GM12872 (cell line): Measurements from ENCODE around the gene THOC6.

Experiments used
- TF ChIP-seq, protein P1 (sequence below): IDR thresholded peaks from 3 replicates; pipeline ENCODE4 v1.5.1; 2011; ENCODE audit warnings: low read depth, mild to moderate bottlenecking, low read length, moderate library complexity; ENCODE audit not compliant: insufficient read depth

The THOC6 gene

DNA sequence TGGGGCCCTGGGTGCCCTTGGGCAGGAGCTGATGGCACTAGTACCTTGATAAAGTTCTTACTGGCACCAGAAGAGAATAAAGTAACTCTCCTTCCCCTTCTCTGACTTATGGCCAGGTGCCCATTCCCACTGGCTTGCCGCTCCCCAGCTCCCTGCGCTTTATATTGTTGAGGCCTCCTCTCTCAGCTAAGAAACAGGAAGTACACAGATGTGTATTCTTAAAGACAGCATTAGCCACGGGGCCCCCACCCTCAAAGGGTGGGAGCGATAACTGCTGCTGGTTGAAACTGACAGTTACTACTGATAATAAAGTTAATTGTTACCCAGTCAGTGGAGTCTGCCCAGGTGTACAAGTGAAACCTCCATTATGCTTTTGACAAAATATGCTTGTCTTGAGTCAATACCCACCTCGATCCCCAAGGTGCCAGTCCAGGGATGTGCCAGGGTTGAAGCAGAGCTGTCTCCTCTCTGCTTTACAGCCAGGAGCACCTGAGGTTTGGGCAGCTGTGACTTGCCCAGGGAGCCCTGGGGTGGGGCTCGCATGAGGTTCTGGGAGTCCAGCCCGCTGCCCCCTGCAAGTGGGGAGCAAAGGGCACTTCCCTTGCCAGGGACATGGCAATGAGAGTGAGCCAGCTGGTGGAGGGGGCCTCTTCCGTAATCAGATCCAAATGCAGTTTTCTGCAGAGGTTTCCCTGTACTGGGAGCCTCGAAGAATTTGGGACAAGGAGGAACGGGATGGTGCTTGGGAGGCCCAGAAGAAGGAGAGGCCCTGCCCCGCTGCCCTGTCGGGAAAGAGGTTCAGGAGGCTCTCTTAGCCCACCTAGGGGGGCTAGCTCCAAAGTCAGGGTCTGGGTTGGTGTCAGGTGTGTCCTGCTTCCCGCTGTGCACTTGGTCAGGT, 16.5 kb upstream of the THOC6 start:
- TF ChIP-seq, protein P1, sequence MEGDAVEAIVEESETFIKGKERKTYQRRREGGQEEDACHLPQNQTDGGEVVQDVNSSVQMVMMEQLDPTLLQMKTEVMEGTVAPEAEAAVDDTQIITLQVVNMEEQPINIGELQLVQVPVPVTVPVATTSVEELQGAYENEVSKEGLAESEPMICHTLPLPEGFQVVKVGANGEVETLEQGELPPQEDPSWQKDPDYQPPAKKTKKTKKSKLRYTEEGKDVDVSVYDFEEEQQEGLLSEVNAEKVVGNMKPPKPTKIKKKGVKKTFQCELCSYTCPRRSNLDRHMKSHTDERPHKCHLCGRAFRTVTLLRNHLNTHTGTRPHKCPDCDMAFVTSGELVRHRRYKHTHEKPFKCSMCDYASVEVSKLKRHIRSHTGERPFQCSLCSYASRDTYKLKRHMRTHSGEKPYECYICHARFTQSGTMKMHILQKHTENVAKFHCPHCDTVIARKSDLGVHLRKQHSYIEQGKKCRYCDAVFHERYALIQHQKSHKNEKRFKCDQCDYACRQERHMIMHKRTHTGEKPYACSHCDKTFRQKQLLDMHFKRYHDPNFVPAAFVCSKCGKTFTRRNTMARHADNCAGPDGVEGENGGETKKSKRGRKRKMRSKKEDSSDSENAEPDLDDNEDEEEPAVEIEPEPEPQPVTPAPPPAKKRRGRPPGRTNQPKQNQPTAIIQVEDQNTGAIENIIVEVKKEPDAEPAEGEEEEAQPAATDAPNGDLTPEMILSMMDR, result no peak

DNA sequence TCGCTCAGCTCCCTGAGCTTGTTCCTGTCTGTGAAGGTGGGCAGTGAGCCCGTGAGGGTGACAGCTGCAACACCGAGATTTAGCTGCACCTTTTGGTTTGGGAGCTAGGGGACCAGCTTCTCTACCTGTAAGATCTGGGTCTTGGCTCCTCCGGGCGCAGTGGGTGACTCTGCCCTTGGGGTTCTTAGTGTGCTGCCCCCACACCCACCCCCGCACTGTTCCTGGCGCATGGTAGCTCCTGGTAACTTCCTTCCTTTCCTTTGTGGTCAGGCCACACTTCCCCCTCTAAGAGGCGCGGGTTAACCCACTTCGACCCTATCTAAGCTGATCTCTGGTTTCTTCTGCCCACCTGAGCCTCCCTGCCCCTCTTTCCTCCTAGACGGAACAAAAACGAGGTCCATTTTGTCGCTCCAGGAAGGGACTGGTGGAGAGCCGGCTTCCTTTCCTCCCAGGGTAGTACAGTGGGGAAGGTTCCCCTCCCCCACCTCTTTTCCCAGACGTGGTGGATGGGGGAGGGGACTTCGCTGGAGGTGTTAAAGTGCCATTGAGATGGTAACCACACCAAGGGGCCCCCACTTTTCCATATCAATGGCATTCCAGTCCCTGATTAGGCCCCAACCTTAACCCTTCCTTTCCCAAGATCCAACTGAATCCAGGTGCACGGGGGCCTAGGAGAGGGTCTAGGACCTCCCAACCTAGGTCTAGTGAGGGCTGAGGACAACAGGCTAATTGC, 15.7 kb upstream of the THOC6 start:
- TF ChIP-seq, protein P1, result no peak

DNA sequence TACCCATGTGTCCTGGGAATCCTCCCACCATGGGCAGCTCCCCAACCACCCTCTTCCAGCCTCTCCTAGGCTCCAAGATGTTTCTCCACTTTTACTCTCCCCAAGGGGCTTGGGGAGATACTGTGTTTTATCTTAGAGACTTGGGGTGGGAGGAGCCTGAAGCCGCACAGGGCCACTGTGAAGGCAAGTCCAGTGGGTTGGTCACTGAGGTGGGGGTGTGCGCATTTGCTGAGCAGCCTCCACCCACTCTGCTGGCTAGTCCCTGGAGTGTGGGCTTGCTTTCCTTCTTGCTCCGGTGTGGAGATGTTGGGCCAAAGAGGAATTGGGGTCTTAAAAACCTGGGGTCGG, 15.2 kb upstream of the THOC6 start:
- TF ChIP-seq, protein P1, result no peak

DNA sequence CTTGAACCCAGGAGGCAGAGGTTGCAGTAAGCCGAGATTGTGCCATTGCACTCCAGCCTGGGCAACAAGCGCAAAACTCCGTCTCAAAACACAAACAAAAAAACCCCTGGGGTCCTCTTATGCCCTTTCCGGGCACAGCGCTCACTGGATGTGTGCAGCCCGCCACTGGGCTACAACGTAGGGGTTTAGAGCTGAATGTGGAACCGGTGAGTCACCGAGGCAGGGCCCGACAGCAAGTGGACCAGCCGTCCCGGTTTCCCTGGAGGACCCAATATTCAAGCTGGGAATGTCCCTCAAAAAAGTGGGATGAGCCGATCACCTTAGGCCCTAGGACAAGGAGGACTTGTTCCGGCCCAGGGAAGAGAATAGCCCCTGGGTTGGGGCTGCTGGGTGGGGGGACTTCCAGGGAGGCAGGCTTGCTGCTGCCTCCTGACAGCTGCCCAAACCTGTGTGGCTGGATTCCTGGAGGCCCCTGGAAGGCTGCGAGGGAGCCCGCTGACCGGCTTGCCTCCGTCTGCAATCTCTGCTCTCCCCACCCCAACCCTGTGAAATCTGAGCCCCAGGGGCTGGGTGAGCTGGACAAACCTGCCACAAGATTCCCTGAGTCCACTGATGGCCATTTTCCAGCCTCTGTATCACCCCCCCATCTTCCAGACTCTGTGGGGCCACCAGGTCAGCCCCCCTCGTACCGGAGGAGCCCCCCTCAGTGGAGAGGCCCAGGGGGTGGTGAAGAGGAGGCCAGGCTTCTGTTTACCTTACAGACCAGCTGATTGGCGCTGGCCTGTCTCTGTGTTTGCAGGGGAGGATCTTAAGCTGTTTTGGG, 14.1 kb upstream of the THOC6 start:
- TF ChIP-seq, protein P1, result no peak

DNA sequence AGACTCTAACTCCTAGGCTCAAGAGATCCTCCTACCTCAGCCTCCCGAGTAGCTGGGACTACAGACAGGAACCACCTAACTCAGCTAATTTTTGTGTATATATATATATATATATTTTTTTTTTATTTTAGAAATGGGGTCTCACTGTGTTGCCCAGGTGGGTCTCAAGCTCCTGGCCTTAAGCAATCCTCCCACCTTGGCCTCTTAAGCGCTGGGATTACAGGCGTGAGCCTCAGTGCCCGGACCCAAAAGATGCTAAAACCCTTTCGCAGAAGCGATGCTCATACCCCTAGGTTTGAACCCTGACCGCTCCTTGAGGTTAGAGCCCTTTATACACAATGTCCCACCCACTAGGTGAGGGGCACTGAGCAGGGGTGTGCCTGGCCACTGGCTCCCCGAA, 13.3 kb upstream of the THOC6 start:
- TF ChIP-seq, protein P1, result no peak

DNA sequence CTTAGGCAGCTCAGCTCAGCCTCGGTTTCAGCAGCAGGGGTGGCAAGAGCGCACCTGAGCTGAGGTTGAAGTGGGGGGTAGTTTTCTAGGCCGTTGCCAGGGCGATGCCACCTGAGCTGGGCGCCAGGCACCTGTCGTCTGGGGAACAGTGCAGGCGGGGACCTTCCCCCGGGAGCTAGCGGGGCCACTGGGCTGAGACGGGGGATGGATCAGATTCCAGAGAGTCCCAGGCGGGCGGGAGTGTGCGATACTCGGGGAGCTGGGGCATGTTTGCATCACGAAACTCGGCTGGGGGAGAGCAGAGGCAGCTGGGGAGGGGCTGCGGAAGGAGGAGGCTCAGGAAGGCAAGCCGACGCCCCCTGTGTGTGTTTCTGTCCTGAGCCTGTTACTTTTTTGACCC, 11.6 kb upstream of the THOC6 start:
- TF ChIP-seq, protein P1, result no peak
